GM19455 (cell line): ENCODE measurements around the gene FLAD1.

Experiments
- ATAC-seq: cut with Tn5 transposase; IDR thresholded peaks from one replicate; pipeline ENCODE4 v1.9.1; 2021; ENCODE audit not compliant: unreplicated experiment

FLAD1 gene

GRCh38 chr1:154951901-154952657, 31.1 kb upstream of the FLAD1 start:
- no peak for ATAC-seq

- ATAC-seq, result no peak
Measured at GRCh38 chr1:154952664-154953063, 30.5 kb upstream of the FLAD1 start.

DNA sequence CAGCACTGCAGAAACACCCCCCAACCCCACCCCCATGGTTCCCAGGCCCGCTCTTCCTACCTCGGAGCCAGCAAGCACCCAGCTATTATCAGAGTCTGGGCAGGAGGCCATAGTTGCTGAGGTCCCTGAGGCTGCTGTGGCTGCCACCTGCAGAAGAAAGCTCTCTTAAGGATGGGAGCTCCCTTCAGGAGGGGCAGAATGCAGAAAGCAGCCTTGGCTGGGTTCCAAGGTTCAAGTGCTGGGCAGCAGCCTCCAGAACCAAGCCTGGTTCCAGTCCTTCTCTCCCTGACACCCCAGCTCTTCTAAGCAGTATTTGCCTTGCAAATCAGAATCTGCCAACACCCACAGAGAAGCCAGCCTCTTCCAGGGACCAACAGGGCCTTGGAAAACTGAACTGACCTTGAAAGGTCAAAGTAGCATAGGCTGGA, 29.5 kb upstream of the FLAD1 start:
- no peak for ATAC-seq

DNA sequence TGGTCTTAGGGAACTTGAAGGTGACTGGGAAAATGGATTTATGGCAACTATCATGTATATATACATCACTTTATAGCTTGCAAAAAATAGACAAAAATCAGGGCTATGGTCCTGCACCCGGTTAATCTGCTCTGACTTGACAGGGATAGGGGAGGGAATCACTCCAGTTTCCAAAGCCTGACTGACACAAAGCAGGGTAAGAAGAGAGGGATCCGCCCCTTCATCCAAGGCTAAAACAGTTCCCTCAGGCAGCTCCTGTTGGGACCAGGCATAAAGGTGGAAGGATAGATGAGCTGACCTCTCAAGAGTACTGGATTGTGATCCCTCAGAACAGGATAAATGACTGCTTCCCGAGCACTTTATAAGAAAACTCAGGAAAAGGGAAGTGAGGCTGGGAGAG, 28.6 kb upstream of the FLAD1 start:
- ATAC-seq, result no peak

- no peak for ATAC-seq
Measured at GRCh38 chr1:154955039-154955717, 28.0 kb upstream of the FLAD1 start.

- ATAC-seq, result peak; percentile 70
Measured at GRCh38 chr1:154955718-154956543, 27.2 kb upstream of the FLAD1 start, which contains the start of gene PBXIP1. PBXIP1 (minus strand) TSS chr1:154956099; CDS start chr1:154953721, 2,378 bp downstream.

GRCh38 chr1:154956544-154956941, 26.6 kb upstream of the FLAD1 start:
- ATAC-seq, result no peak

GRCh38 chr1:154957091-154957657, 26.0 kb upstream of the FLAD1 start:
- ATAC-seq, result no peak

GRCh38 chr1:154958036-154958435, 25.1 kb upstream of the FLAD1 start:
- ATAC-seq, result no peak

DNA sequence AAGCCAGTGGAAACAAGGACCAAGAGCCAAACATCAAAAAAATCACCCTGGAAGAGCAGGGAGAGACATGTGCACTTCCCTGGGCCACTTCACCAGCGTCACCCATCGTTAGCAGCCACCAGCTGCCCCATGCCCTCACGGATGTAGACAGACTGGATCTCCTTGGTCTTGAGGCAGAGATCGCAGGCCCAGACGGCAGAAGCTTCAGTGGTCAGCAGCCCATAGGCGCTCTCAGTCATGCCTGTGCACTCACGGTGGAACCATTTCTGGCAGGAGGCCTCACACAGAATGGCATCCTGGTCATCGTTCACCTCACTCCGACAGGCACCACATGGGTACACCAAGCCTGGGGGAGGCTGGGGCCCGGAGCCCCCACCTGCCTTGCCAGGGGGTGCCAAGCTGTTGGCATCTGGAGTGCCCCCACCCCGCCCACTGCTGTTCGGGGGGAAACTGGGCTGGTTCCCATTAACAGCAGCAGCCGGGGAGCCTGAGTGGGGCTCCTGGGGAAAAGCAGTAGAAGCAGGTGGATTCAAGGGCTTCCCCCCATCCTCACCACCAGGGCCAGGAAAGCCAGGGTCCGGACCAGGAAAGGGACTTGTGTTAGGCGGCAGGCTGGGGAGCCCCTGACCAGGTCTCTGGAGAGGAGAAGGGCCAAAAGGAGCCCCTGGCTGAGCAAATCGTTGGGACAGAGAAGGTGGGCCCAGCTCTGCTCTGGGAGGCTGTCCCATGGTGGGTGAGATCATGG, 24.3 kb upstream of the FLAD1 start:
- ATAC-seq, result no peak

DNA sequence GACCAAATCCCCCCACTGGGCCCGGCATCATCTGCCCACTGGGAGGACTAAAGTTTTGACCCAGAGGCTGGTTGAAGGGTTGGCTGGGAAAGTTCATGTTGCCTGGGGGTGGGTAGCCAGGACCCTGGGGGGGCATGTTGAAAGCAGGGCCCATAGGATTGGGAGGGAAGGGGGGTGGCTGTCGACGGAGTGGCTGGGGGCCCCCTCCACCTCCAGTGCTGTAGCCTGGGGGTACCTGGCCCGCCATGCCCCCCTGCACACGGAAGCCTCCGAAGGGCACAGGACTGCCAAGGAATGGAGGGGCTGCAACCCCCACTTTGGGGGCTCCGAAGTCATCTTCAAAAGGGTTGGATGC, 23.7 kb upstream of the FLAD1 start:
- ATAC-seq, result no peak

DNA sequence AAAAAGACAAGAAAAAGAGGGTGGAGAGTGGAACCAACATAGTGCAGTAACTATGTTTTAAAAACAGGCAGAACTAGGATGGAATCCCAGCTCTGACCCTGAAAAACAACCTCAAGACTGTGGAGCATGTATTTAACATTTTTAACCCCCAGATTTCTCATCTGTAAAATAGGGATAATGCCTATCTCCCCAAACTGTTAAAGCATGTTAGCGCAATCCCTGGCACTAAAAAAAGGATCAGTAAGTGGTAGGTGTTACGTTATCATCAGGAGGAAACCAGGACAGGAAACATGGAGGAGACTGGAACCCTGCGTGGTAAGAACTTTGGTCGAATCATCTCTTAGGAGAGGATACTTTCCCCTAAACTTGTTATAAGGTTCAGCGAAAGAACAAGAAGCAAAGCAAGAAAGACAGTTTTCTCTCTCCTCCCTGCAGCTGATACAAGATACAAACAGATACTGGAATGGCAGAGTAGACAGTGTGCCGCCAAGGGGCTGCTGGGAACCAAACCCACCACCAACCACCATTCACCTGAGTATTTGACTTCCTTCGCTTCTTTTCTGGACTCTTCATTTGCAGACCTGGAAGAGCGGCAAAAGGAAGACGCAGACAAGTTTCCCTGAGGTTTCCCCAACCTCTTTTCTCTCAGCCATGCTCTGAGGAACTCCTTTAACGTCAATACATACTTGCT, 22.6 kb upstream of the FLAD1 start:
- ATAC-seq, result no peak

DNA sequence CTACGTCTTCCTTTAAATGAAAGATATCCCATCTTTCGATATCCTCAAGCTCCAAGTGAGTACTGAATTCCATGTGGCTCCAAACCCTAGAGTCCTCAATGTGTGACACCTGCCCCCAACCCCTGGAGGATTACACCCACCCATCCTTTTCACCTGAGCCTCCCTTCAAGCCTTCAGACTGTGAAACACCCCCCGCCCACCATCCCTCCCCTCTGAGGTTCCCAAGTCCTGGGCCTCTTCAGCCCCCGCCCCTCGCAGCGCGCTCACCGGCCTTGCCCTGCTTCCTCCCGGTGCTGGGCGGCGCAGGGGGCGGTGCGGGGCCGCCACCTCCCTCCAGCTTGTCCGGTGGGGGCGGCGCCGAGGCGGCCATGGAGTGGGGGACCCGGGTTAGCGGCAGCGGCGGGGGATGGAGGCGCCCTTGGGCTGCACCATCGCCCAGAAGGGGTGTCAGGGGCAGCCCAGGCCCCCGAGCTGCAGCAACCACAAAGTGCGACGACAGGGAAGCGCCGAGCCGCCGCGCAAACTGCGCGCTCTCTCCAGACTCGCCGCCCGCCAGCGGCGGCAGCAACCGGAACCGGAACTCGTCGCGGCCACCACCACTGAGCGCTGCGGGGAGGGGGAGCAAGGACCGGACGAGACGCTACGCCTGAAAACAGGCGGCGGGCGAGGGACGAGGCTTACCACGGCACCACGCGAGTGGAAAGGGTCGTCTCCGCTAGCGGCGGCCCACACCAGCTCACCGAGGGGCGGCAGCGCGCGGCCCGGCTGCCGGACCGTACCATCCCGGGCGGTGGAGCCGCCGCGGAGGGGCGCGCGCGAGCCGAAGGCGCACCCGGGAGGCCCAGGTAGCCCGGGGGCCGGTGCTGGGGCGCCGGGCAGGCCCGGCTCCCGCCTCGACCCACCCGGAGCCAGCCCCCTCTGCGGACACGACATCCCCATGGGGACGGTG, 21.7 kb upstream of the FLAD1 start, which contains the start of gene PYGO2:
Gene PYGO2, minus strand, starts transcription at position 576 of the 949 bp plus-strand sequence. Its CDS starts 206 bp downstream, at position 370.
- peak; percentile 81 for ATAC-seq

GRCh38 chr1:154962156-154962749, 20.9 kb upstream of the FLAD1 start:
- peak; percentile 11 for ATAC-seq

- no peak for ATAC-seq
Measured at GRCh38 chr1:154962795-154963330, 20.3 kb upstream of the FLAD1 start.

DNA sequence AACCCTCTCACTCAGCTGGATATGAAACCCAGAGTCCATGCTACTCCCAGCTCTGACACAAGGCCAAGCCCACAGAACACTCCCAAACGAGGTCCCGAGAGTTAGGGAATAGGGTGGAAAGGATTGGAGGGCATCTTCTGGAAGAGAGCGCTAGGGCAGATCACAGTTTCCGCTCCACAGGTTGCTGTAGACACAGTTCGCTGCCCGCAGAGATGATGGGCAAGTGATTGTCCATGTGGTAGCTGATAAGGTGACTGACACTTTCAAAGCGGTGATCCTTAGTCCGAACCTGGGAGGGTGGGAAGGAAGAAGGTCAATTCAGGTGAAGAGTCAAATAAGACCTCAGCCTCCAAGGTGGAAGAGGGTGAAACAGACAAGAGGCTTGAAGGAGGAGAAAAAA, 19.5 kb upstream of the FLAD1 start:
- no peak for ATAC-seq

DNA sequence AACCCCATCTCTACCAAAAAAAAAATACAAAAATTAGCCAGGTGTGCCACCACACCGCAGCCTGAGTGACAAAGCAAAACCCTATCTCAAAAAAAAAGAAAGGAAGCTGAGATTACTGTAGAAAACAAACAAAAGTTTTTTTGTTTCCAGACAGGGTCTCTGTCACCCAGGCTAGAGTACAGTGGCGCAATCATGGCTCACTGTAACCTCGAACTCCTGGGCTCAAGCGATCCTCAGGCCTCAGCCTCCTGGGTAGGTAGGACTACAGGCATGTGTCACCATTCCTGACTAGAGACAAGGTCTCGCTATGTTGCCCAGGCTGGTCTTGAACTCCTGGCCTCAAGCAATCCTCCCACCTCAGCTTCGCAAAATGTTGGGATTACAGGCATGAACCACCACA, 18.8 kb upstream of the FLAD1 start:
- ATAC-seq, result no peak

- no peak for ATAC-seq
Measured at GRCh38 chr1:154966111-154966510, 17.0 kb upstream of the FLAD1 start.
